Keratinocyte (primary cell): ENCODE results near the gene WNT3.

Experiments
- EZH2 ChIP-seq: IDR thresholded peaks from one replicate; pipeline ENCODE4 v1.6.1; 2012; ENCODE audit warnings: inconsistent platforms, mild to moderate bottlenecking, low read length, moderate library complexity
- TF ChIP-seq, protein P1 (sequence below), 3 experiments: IDR thresholded peaks in 1 of 3; conservative IDR thresholded peaks in 1 of 3; optimal IDR thresholded peaks in 1 of 3; 2 replicates in 2 of 3; 3 replicates in 1 of 3; pipeline versions ENCODE3 to v1.5.1; 2011; ENCODE audit warnings: low read length in 3 of 3, mild to moderate bottlenecking in 3 of 3, moderate library complexity in 2 of 3, control low read depth in 1 of 3, inconsistent platforms in 1 of 3; ENCODE audit not compliant: insufficient read depth in 2 of 3; ENCODE audit errors: extremely low read depth in 1 of 3

GRCh38 chr17:46831573-46832330, 13.3 kb upstream of the WNT3 start:
- TF ChIP-seq, protein P1, sequence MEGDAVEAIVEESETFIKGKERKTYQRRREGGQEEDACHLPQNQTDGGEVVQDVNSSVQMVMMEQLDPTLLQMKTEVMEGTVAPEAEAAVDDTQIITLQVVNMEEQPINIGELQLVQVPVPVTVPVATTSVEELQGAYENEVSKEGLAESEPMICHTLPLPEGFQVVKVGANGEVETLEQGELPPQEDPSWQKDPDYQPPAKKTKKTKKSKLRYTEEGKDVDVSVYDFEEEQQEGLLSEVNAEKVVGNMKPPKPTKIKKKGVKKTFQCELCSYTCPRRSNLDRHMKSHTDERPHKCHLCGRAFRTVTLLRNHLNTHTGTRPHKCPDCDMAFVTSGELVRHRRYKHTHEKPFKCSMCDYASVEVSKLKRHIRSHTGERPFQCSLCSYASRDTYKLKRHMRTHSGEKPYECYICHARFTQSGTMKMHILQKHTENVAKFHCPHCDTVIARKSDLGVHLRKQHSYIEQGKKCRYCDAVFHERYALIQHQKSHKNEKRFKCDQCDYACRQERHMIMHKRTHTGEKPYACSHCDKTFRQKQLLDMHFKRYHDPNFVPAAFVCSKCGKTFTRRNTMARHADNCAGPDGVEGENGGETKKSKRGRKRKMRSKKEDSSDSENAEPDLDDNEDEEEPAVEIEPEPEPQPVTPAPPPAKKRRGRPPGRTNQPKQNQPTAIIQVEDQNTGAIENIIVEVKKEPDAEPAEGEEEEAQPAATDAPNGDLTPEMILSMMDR (optimal IDR thresholded peaks at IDR 0.05 in 1 of 3, IDR thresholded peaks at IDR 0.05 in 1 of 3, conservative IDR thresholded peaks at IDR 0.05 in 1 of 3; ENCODE audit: extremely low read depth in 1 of 3, insufficient read depth in 2 of 3, low read length in 3 of 3): no peak
- TF ChIP-seq EZH2: no peak
